Skeletal muscle tissue (tissue), 4 donors: Measurements from ENCODE around the gene KCNQ5. TPM values are rescaled to one million over a fixed set of nuclear protein-coding genes. Genes with fewer than 3 reads are reported as not detected.

Source experiments
- H3K27ac ChIP-seq: one replicate; pipeline ENCODE4 v1.7.0; 2013; ENCODE audit warnings: mild to moderate bottlenecking, low read depth, low read length, inconsistent platforms
- H3K27me3 ChIP-seq, 3 donors: one replicate each; pipeline ENCODE4 v1.7.0; 2013; ENCODE audit warnings: low read length in 3 of 3; ENCODE audit not compliant: control insufficient read depth in 3 of 3, insufficient read depth in 3 of 3
- H3K36me3 ChIP-seq, 3 donors: one replicate each; pipeline ENCODE4 v1.7.0; 2013; ENCODE audit warnings: low read length in 3 of 3; ENCODE audit not compliant: control insufficient read depth in 3 of 3, insufficient read depth in 3 of 3
- H3K4me1 ChIP-seq, 3 donors: one replicate each; pipeline ENCODE4 v1.7.0; 2013; ENCODE audit warnings: low read length in 3 of 3, mild to moderate bottlenecking in 3 of 3; ENCODE audit not compliant: control insufficient read depth in 3 of 3, insufficient read depth in 3 of 3
- H3K4me3 ChIP-seq, 3 donors: one replicate each; pipeline ENCODE4 v1.7.0; 2013; ENCODE audit warnings: low read length in 3 of 3
- H3K9ac ChIP-seq, 3 donors: one replicate each; pipeline ENCODE4 v1.7.0; 2013; ENCODE audit warnings: low read length in 3 of 3, mild to moderate bottlenecking in 3 of 3, moderate library complexity in 2 of 3, low read depth in 1 of 3
- H3K9me3 ChIP-seq, 3 donors: one replicate each; pipeline ENCODE4 v1.7.0; 2013; ENCODE audit warnings: low read length in 3 of 3; ENCODE audit not compliant: control insufficient read depth in 3 of 3
- total RNA-seq: library from RNA; depleted of rRNA; stranded (reverse); fragments of >200 nt; gene quantifications from one replicate; pipeline ENCODE4 v1.2.3, GENCODE V29; 2014
- donor health status: Osteomylitis.

The KCNQ5 gene
- total RNA-seq, 1 donor from 2014 or later = 0.52 TPM

GRCh38 chr6:72822023-72822422 lies 200.2 kb downstream of the KCNQ5 start:
- H3K27me3 ChIP-seq = no peaks in the 10 kb centered on the region
- no peak overlapping the region for H3K9ac ChIP-seq
- H3K36me3 ChIP-seq = no peaks in the 10 kb centered on the region
- no peaks in the 10 kb centered on the region for H3K9me3 ChIP-seq
- peaks cover 10 to 37% (median 13%) of the 10 kb centered on the region in 3 donors for H3K4me1 ChIP-seq
- H3K27ac ChIP-seq = no peak overlapping the region
- H3K4me3 ChIP-seq = no peak overlapping the region

GRCh38 chr6:72822691-72823090 lies 200.8 kb downstream of the KCNQ5 start:
- H3K27ac ChIP-seq = no peak overlapping the region
- no peaks in the 10 kb centered on the region for H3K36me3 ChIP-seq
- H3K9me3 ChIP-seq = no peaks in the 10 kb centered on the region
- peaks cover 10 to 38% (median 13%) of the 10 kb centered on the region in 3 donors for H3K4me1 ChIP-seq
- no peaks in the 10 kb centered on the region for H3K27me3 ChIP-seq
- H3K9ac ChIP-seq = no peak overlapping the region
- H3K4me3 ChIP-seq = no peak overlapping the region

- H3K9ac ChIP-seq = no peak overlapping the region
- H3K27ac ChIP-seq = no peak overlapping the region
- no peak overlapping the region for H3K4me3 ChIP-seq
- no peaks in the 10 kb centered on the region for H3K9me3 ChIP-seq
- no peaks in the 10 kb centered on the region for H3K36me3 ChIP-seq
- peaks cover 10 to 36% (median 11%) of the 10 kb centered on the region in 3 donors for H3K4me1 ChIP-seq
- H3K27me3 ChIP-seq = no peaks in the 10 kb centered on the region
These were observed 203.0 kb downstream of the KCNQ5 start for GRCh38 chr6:72824833-72825232.

GRCh38 chr6:72825315-72825911 lies 203.5 kb downstream of the KCNQ5 start:
- Histone ChIP-seq H3K36me3 (no peaks in the 10 kb centered on the region), H3K9ac (no peak overlapping the region), H3K27ac (no peak overlapping the region), H3K4me3 (no peak overlapping the region), H3K9me3 (no peaks in the 10 kb centered on the region), H3K4me1 (peaks cover 10 to 32% (median 11%) of the 10 kb centered on the region in 3 donors), H3K27me3 (no peaks in the 10 kb centered on the region)

- no peak overlapping the region for H3K9ac ChIP-seq
- H3K27ac ChIP-seq = no peak overlapping the region
These were observed 204.2 kb downstream of the KCNQ5 start for GRCh38 chr6:72826037-72826436.

GRCh38 chr6:72826744-72827438 lies 205.0 kb downstream of the KCNQ5 start:
- no peak overlapping the region for H3K27ac ChIP-seq
- H3K27me3 ChIP-seq = no peaks in the 10 kb centered on the region

More at GRCh38 chr6:72826037-72826436, 204.2 kb downstream of the KCNQ5 start:
- H3K4me3 ChIP-seq = no peak overlapping the region
- no peaks in the 10 kb centered on the region for H3K36me3 ChIP-seq
- peaks cover 7 to 25% (median 7%) of the 10 kb centered on the region in 3 donors for H3K4me1 ChIP-seq
- H3K27me3 ChIP-seq = no peaks in the 10 kb centered on the region
- no peaks in the 10 kb centered on the region for H3K9me3 ChIP-seq

GRCh38 chr6:72828904-72829303 lies 207.0 kb downstream of the KCNQ5 start:
- H3K4me3 ChIP-seq = no peak overlapping the region
- H3K4me1 ChIP-seq = peaks cover 9 to 36% (median 11%) of the 10 kb centered on the region in 3 donors
- H3K27ac ChIP-seq = no peak overlapping the region
- H3K36me3 ChIP-seq = no peaks in the 10 kb centered on the region
- no peak overlapping the region for H3K9ac ChIP-seq
- H3K27me3 ChIP-seq = no peaks in the 10 kb centered on the region
- H3K9me3 ChIP-seq = no peaks in the 10 kb centered on the region

More at GRCh38 chr6:72826744-72827438, 205.0 kb downstream of the KCNQ5 start:
- Histone ChIP-seq H3K4me1 (peaks cover 5 to 22% (median 7%) of the 10 kb centered on the region in 3 donors), H3K9me3 (no peaks in the 10 kb centered on the region), H3K9ac (no peak overlapping the region), H3K36me3 (no peaks in the 10 kb centered on the region), H3K4me3 (no peak overlapping the region)

GRCh38 chr6:72832271-72832670 lies 210.4 kb downstream of the KCNQ5 start:
- Histone ChIP-seq H3K27ac (no peak overlapping the region), H3K27me3 (no peaks in the 10 kb centered on the region), H3K4me3 (no peak overlapping the region), H3K36me3 (no peaks in the 10 kb centered on the region), H3K9ac (no peak overlapping the region), H3K9me3 (no peaks in the 10 kb centered on the region), H3K4me1 (peaks cover 9 to 22% (median 9%) of the 10 kb centered on the region in 3 donors)

- Histone ChIP-seq H3K4me3 (no peak overlapping the region), H3K4me1 (peaks cover 9 to 22% (median 9%) of the 10 kb centered on the region in 3 donors)
These were observed 213.9 kb downstream of the KCNQ5 start for GRCh38 chr6:72835749-72836148.

GRCh38 chr6:72836971-72837370 lies 215.1 kb downstream of the KCNQ5 start:
- H3K9me3 ChIP-seq = no peaks in the 10 kb centered on the region
- H3K4me3 ChIP-seq = no peak overlapping the region
- H3K9ac ChIP-seq = no peak overlapping the region

More at GRCh38 chr6:72835749-72836148, 213.9 kb downstream of the KCNQ5 start:
- Histone ChIP-seq H3K27ac (no peak overlapping the region), H3K36me3 (no peaks in the 10 kb centered on the region), H3K9me3 (no peaks in the 10 kb centered on the region), H3K9ac (no peak overlapping the region), H3K27me3 (no peaks in the 10 kb centered on the region)

More at GRCh38 chr6:72836971-72837370, 215.1 kb downstream of the KCNQ5 start:
- H3K27ac ChIP-seq = no peak overlapping the region
- no peaks in the 10 kb centered on the region for H3K36me3 ChIP-seq
- peaks cover 9 to 18% (median 9%) of the 10 kb centered on the region in 3 donors for H3K4me1 ChIP-seq
- no peaks in the 10 kb centered on the region for H3K27me3 ChIP-seq
